HEK293T (cell line): ENCODE results near the gene RAC3.

Source experiments
- CTCF ChIA-PET: fragments of 350-600 bp; formaldehyde crosslinking; extraction: SDS; loops from one replicate; lab custom pipeline; 2021; ENCODE audit warnings: antibody characterized with exemption, inconsistent platforms; lab: Yijun Ruan, JAX
- POLR2A ChIA-PET: fragments of 350-600 bp; formaldehyde crosslinking; extraction: SDS; loops from one replicate; lab custom pipeline; 2020; ENCODE audit warnings: antibody characterized with exemption, inconsistent platforms; lab: Yijun Ruan, JAX
- DNase-seq: peaks from one replicate; pipeline ENCODE4 v3.0.0; 2012; ENCODE audit warnings: mixed read lengths; ENCODE audit errors: extremely low spot score
- ARNT ChIP-seq: fragments of 450-650 bp; IDR thresholded peaks from 2 replicates; pipeline ENCODE4 v1.6.1; 2017; ENCODE audit warnings: mild to moderate bottlenecking
- BHLHE40 ChIP-seq: fragments of 450-650 bp; IDR thresholded peaks from 2 replicates; pipeline ENCODE4 v1.6.1; 2016; ENCODE audit warnings: mild to moderate bottlenecking, moderate library complexity, borderline replicate concordance
- CTBP1 ChIP-seq: fragments of 450-650 bp; IDR thresholded peaks from 2 replicates; pipeline ENCODE4 v1.6.1; 2016; ENCODE audit warnings: borderline replicate concordance
- ELF4 ChIP-seq: fragments of 450-650 bp; IDR thresholded peaks from 2 replicates; pipeline ENCODE4 v1.6.1; 2017; ENCODE audit warnings: antibody characterized with exemption
- FOXA1 ChIP-seq: fragments of 450-650 bp; IDR thresholded peaks from 2 replicates; pipeline ENCODE4 v1.6.1; 2016; ENCODE audit warnings: mild to moderate bottlenecking
- FOXK2 ChIP-seq: fragments of 450-650 bp; IDR thresholded peaks from 2 replicates; pipeline ENCODE4 v1.6.1; 2016; ENCODE audit warnings: mild to moderate bottlenecking
- FOXM1 ChIP-seq: fragments of 450-650 bp; IDR thresholded peaks from 2 replicates; pipeline ENCODE4 v1.6.1; 2017; ENCODE audit warnings: mild to moderate bottlenecking, borderline replicate concordance
- HDGF ChIP-seq: fragments of 450-650 bp; IDR thresholded peaks from 2 replicates; pipeline ENCODE4 v1.6.1; 2017; ENCODE audit warnings: antibody characterized with exemption, borderline replicate concordance
- L3MBTL2 ChIP-seq: fragments of 450-650 bp; conservative IDR thresholded peaks from 2 replicates; pipeline ENCODE4 v1.6.1; 2016; ENCODE audit warnings: mild to moderate bottlenecking
- LEF1 ChIP-seq: fragments of 450-650 bp; IDR thresholded peaks from 2 replicates; pipeline ENCODE4 v1.6.1; 2017; ENCODE audit warnings: mild to moderate bottlenecking, borderline replicate concordance
- NFRKB ChIP-seq: fragments of 450-650 bp; IDR thresholded peaks from 2 replicates; pipeline ENCODE4 v1.6.1; 2016; ENCODE audit warnings: mild to moderate bottlenecking, moderate library complexity
- PKNOX1 ChIP-seq: fragments of 450-650 bp; IDR thresholded peaks from 2 replicates; pipeline ENCODE4 v1.6.1; 2016
- SP1 ChIP-seq: fragments of 450-650 bp; IDR thresholded peaks from 2 replicates; pipeline ENCODE4 v1.6.1; 2017
- SUZ12 ChIP-seq: fragments of 450-650 bp; IDR thresholded peaks from 2 replicates; pipeline ENCODE4 v1.6.1; 2016; ENCODE audit warnings: mild to moderate bottlenecking
- TARDBP ChIP-seq: fragments of 450-650 bp; IDR thresholded peaks from 2 replicates; pipeline ENCODE4 v1.6.1; 2016
- ZNF384 ChIP-seq: fragments of 450-650 bp; IDR thresholded peaks from 2 replicates; pipeline ENCODE4 v1.6.1; 2016

Gene RAC3

GRCh38 chr17:82009413-82009812, 22.1 kb upstream of the RAC3 start:
- CTCF ChIA-PET = interaction anchor here (0.7 to 2.0 kb wide), 2 partner anchors 10 to 50 kb away, joined by 4 to 6 read pairs; no protein-coding TSS in a partner anchor

GRCh38 chr17:82010575-82011525, 20.6 kb upstream of the RAC3 start:
- DNase-seq = no peak
- POLR2A ChIA-PET = interaction anchor here (1.3 kb wide), 1 partner anchor 12 kb away, joined by 4 read pairs; the partner anchor contains the start of genes CENPX and LRRC45
- TF ChIP-seq L3MBTL2 (no peak), LEF1 (no peak), SUZ12 (no peak), FOXK2 (no peak), PKNOX1 (no peak), ELF4 (no peak), NFRKB (no peak), TARDBP (no peak), FOXA1 (no peak), ARNT (no peak), ZNF384 (no peak), BHLHE40 (no peak), CTBP1 (no peak), SP1 (no peak), FOXM1 (no peak), HDGF (no peak)
- CTCF ChIA-PET = no interaction called here

More at GRCh38 chr17:82009413-82009812, 22.1 kb upstream of the RAC3 start:
- POLR2A ChIA-PET = interaction anchor here (1.1 to 1.3 kb wide), 2 partner anchors 13 to 89 kb away, joined by 3 to 4 read pairs; partner anchors contain the start of genes CENPX and LRRC45
- DNase-seq = no peak
- TF ChIP-seq ZNF384 = no peak
- TF ChIP-seq TARDBP = no peak
- no peak for TF ChIP-seq SUZ12
- no peak for TF ChIP-seq L3MBTL2
- TF ChIP-seq SP1 = no peak
- no peak for TF ChIP-seq ELF4
- TF ChIP-seq NFRKB = no peak
- TF ChIP-seq FOXM1 = no peak
- TF ChIP-seq HDGF = no peak
- TF ChIP-seq FOXK2 = no peak

GRCh38 chr17:82011617-82012187, 19.8 kb upstream of the RAC3 start:
- CTCF ChIA-PET = no interaction called here

GRCh38 chr17:82012261-82012639, 19.2 kb upstream of the RAC3 start:
- DNase-seq = no peak
- no peak for TF ChIP-seq SP1
- TF ChIP-seq TARDBP = no peak
- no peak for TF ChIP-seq HDGF
- no peak for TF ChIP-seq CTBP1
- ChIA-PET CTCF (no interaction called here), POLR2A (interaction anchor here (1.5 kb wide), 1 partner anchor 11 kb away, joined by 4 read pairs; the partner anchor contains the start of genes CENPX and LRRC45)

More at GRCh38 chr17:82011617-82012187, 19.8 kb upstream of the RAC3 start:
- TF ChIP-seq LEF1 = no peak
- no peak for TF ChIP-seq CTBP1
- TF ChIP-seq ELF4 = no peak
- TF ChIP-seq SP1 = no peak
- TF ChIP-seq FOXK2 = no peak
- TF ChIP-seq FOXA1 = no peak
- no peak for TF ChIP-seq FOXM1
- no peak for TF ChIP-seq ZNF384
- TF ChIP-seq TARDBP = no peak
- no peak for TF ChIP-seq ARNT
- no peak for TF ChIP-seq PKNOX1
- no peak for TF ChIP-seq HDGF
- no peak for DNase-seq
- POLR2A ChIA-PET = no interaction called here

GRCh38 chr17:82012640-82013295, 18.7 kb upstream of the RAC3 start:
- DNase-seq = no peak

More at GRCh38 chr17:82012640-82013295, 18.7 kb upstream of the RAC3 start:
- ChIA-PET POLR2A (interaction anchor here (1.5 kb wide), 1 partner anchor 10 kb away, joined by 4 read pairs; the partner anchor contains the start of genes CENPX and LRRC45), CTCF (interaction anchor here (0.6 kb wide), 1 partner anchor 96 kb away, joined by 4 read pairs; no protein-coding TSS in a partner anchor)
- TF ChIP-seq FOXM1 (no peak), FOXK2 (no peak), FOXA1 (no peak), ZNF384 (no peak), HDGF (no peak)
